Activated T-cell treated with anti-CD3 and anti-CD28 coated beads for 48 hours (primary cell): ENCODE data around the gene FBXO48.

Experiments
- DNase-seq: peaks from one replicate; pipeline ENCODE4 v3.0.0-alpha.2; 2020; ENCODE audit warnings: low read depth

Gene FBXO48

DNA sequence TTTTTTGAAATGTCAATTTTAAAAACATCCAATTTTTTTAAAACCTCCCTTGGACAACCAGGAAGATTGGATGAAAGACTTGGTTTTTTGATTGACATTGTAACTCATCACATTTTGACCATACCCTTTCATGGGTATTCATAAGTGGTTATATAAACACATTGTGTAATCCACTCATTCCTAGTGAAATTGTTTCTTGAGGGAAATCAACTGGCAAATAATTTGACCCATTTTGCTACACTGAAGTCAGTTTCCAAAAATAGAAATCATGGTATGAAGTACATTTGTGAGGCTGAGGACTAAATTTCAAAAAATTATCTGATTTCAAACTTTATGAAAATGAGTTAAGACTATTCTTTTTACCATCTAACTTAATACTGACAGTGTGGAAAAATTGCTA is 31.5 kb downstream of the FBXO48 start:
- no peak for DNase-seq

DNA sequence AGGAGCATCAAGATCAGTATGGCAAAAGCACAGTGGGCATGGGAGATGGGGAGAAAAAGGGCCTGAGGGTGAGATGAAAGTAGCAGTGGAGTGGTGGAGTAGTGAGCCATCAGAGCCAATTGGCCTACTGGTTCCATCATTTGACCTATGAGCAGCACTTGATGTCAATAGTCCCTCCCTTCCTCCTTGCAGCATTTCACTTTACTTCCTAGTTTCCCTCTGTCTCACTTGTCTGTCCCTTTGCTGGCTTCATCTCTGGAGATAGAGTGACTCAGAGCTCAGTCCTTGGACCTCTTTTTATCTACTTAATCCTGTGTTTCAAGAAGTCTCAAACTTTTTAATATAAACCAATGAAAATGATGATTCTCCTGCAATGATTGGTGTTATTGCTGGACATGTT is 32.1 kb downstream of the FBXO48 start:
- no peak for DNase-seq

DNA sequence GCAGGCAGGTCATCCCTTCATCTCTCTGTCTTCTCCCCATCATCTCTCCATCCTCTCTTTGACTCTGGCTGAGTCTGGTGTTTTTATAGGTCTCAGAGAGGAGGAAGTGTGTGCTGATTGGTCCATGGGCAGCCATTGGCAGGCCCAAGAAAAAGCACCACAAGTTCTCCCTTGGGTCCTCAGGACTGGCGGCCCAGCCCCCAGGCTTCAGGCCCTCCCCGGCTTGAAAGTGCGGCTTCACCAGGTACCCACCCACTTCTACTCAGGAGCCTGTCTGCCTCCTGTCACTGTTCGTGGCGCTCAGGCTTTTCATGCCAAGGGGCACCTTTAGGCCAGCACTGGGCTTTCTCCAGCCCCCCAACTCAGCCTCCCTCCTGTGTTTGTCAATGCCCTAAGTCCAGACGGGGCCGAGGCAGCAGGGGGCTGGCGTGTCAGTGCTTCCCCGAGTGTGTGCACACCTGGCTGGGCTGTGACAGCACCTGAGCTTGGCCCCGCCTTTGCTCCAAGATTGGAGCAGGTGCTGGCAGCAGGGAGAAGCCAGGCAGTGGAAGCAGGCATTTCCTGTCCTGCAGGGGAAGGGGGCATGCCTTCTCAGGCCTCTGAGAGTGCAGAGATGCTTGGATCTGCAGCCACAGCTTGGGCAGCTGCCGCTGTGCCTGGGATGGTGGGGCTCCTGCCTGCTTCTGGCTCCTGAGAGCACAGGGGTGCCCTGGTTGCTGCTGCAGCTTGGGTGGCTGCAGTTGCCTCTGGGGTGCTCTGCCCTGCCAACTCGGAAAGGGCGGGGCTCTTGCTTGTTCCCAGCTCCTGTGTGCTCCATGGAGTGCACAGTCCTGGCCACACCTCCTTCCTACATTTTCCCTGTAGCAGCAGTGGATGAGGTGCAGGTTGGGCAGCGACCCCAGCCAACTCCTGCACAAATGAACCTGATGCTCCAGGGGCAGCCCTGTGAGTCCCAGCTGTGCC is 34.1 kb downstream of the FBXO48 start:
- no peak for DNase-seq

DNA sequence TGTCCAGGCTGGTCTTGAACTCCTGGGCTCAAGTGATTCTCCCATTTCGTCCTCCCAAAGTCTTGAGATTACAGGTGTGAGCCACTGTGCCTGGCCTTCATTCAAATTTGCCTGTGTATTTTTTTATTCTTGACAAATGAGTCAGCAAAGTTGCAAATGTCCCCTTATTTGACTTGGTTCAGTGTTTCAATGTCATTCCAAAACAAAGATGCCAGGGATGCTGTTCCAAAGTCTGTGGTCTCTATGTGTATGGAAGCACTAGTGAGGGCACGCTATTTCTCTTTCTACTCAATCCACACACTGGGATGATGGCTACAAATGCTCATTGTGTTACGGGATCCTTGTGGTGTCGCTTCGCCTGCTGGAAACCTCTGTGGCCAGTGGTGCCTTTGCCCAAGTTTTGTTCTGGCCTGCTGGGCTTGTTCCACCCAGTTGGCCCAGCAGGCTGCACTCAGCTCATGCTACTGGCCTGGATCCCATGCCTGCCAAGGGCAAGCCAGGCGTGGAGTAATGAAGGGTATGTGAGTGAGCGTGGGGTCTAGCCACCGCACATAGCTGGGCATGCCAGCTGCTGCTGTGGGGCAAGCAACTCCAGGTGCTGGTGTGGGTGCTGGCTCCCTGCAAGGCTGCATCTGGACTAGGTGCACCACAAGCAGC is 35.6 kb downstream of the FBXO48 start:
- DNase-seq: no peak

DNA sequence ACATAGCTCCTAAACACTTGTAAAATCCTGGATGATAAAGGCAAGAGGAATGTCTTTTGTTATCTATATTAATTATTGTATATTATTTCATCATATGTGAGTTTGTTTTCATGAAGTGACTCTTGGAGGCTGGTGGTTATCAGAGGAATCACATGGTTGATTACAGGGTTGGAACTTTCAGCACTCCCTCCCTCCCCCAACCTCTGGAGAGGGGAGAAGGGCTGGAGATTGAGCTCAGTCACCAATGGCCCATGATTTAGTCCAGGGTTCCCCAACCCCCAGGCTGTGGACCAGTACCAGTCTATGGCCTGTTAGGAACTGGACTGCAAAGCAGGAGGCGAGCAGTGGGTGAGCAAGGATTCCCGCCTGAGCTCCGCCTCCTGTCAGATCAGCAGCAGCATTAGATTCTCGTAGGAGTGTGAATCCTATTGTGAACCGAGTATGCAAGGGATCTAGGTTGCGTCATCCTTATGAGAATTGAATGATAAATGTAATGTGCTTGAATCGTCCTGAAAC is 37.7 kb downstream of the FBXO48 start:
- no peak for DNase-seq

DNA sequence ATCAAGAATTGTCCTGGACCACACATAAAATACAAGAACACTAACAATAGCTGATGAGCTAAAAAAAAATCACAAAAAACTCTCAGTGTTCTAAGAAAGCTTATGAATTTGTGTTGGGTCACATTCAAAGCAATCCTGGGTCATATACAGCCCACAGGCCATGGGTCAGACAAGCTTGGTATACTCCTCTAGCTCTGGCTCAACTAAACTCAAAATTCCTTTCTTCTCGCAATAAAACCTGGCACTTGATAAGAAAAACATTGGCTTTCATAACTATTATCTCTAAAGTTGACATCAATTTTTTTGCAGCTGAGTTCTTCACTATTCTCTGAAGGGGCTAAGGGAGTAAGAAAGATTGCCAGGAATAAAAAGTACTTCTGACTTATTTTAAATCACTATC is 38.3 kb downstream of the FBXO48 start:
- no peak for DNase-seq

DNA sequence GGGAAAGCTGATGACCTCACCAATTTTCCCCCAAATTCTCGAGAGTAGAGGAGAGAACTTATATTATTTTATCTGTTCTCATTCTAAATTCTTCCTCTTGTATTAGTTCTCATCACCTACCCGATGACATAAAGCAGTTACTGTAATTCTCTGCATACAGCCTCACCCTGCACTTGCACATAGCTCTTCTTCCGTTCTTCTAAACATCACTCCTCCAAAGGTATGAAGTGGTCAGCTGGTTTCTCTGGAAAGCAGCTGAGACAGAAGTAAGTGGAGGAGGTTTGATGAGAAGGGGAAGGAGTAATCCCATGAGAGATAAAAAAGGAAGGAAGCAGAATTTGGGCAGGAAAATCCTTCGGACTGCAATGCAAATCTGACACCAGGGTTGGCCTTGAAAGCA is 39.0 kb downstream of the FBXO48 start:
- no peak for DNase-seq

DNA sequence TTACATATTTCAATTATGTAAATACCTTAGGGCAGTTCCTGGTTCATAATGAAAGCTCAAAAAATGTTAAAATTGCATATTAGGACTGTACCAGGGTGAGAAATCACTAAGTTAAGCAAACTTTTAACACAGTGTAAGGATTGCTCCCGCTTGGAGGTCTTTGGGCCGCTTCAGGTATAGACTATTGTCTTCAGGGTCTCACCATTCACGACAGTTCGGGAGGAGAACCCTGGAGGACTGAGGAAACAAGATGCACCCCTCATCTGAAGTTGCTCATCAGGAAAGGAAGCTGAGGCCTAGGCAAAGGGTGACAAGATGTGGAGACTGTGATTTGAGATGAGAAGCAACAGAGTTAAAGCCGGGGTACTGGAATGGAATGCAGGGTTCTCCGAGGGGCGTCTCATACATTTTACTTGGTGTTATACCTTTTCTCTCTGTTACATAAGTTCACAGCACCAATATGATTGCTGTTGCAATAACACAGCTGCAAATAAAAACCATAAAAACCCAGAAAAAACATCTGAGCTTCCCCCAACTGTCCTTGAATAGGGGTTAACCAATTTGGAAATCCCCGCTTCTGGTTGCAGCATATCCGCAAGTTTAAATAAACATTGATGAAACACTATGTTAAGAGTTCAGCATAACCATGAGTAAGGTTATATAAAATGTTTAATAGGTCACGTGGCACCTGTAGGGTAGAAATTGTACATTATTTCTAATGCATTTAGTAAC is 40.1 kb downstream of the FBXO48 start:
- DNase-seq: no peak

DNA sequence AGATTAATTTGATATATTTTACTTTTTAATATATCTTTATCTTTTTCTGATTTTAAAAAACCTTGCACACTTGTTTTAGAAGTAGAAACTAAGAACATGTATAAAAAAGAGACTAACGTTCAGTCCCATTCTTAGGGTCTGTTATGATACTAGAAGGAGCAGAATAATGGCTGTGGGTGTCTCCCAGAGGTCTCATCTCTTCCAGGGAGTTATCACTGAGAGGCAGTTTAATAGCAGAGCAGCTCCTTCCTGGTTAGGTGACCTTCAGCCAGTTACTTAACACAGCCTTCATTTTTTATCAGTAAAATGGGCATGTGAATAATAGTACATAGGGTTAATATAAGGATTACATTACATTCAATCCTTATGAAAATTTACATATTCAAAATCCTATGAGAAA is 40.6 kb downstream of the FBXO48 start:
- DNase-seq: no peak

DNA sequence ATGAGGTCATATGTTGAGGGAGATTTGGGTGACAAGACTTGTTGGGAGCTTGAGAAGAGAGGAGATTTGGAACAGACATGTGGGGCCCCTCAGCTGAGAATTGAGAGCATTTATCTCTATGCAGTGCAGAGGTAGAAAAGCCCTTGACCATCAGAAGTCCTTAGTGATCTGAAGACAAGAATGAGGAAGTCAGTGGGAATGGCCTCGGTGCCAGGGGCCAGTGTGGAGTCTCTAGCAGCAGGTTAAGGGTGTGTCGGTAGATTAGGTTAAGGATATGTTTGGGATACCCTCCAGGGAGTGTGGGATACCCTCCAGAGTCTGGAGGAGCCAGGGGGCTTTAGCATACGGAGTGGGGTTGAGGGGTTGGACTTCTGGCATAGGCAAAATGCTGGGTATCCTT is 41.6 kb downstream of the FBXO48 start:
- DNase-seq: no peak

DNA sequence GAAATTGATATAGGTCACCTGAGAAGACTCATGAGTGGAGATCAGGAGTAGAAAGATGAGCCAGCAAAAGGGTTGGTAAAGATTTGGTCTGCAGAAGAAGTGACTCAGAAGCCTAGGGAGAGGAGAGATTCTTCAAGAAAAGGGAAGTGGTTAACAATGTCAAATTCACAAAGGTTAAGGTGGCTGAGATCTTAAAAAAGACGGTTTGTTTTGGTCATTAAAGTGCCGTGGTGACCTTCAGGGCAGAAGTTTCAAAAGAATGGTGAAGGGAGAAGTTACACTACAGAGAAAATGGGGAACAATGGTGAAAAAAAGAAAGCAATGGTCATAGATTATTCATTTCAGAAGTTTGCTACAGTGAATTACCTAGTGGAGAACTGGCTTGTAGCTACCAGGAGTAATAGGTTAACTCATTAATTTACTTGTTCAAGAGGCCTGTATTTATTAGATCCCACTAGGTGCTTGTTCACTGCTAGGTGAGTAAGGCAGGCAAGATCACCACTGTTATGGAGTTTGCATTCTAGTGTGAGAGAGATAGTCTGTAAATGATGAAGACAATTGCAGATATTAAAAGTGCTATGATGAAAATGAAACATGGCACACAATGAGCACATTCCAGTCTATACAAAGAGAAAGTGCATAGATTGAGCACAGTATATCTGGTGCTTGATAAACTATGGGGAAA is 43.0 kb downstream of the FBXO48 start:
- DNase-seq: no peak

DNA sequence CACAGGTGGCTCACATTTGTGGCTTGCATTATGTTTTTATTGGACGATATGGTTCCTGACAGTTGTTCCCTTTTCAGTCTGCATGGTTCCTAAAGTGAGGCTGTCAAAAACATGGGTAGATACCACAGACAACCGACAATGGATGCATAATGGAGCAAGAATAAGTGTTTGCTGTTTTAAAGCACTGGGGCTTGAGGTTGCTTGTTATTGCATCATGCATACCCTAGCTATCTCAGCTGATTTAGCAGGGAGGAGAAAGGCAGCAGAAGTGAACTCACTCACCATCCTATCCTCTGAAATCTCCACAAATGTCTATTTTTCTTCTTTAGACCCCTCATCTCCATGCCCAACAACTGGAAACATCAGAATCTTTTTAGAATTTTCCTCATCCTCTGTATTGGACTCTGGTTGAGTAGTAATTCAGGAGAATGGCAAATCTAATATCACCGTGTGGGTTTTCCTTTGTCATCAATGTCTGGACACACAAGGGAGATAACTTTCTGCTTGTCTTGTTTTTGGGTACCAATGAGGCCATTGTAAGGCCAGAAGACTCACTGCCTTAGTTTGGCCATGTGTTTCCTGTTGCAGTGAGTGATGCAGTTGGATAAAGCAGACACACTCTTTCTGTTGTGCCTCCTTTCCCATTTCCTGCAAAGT is 46.7 kb downstream of the FBXO48 start:
- DNase-seq: no peak

DNA sequence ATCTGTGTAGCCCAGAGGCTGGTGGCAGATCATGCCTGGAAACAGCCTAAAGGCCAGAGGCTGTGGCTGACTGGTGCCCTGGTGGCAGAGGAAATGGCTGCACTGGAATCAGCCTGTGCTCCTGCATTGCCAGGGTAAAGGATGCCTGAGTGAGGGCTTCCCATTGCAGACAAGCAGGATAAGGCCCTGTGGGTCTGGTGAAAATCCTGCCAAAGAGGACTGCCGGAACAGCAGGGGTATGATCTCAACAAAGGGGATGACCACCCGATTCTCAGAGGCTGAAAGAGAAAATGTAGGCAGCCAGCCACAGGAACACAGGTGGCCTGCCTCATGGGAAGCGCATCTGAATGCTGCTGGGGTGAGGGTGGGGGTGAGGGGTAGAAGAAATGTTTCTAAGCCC is 48.2 kb downstream of the FBXO48 start:
- no peak for DNase-seq

DNA sequence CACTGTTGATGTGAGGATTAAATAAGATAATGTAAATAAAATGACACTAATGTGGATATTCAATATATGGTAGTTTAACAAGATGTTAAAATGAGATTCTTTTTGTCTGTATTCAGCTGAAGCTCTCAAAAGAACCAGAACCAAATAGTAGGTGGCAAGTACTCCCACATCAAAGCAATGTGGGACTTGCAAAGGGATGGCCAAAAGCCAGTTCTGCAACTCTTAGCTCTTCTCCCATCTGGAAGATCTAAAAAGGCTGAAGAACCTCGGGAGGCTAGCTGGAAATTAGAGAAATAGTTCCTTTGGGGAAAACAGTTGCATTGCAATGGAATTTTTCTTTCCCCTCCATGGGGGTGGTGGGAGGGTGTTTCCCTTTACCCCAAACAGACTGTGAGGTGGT is 48.7 kb downstream of the FBXO48 start:
- DNase-seq: no peak

DNA sequence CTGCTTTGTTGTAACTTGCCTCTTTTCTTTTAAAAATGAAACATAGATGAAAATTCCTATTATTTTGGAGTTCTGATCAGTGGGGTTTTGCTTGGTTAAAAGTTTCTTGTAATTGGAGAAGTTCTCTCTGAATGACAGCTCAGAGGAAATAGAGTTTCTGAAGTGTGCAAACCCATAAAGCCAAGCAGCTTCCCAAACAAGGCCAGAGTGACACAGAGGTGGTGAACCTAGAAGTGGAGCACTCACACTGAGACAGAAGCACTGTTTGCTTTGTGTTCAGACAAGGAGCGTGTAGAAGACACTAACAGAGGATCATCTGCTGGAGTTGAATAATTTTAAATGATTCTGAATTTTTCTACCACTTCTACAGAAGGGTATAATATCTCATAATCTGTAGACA is 49.2 kb downstream of the FBXO48 start:
- DNase-seq: no peak

DNA sequence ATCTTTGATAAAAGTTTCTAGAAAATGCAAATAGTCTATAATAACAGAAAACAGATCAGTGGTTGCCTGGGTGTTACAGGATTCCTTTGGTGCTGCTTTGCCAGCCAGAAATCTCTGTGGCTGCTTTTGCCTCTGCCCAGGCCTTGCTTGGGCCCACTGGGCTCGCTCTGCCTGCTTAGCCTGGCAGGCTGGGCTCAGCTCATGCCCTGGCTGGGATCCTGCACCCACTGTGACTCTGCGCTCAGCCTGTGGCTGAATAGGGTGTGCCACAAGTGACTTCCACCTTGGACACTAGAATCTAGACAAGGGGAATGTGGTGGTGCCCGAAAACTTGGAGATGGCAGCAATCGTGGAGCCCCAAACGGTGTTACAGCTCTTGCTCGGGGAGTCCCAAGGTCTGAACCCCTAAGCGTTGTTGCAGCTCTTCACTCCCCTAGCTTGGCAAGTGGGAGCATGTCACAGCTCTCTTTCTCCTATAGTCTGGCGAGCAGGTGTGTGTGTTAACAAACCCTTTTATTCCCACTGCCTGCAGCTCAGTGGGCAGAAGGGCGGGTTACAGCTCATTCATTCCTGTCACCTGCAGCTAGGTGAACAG is 50.9 kb downstream of the FBXO48 start:
- DNase-seq: no peak

DNA sequence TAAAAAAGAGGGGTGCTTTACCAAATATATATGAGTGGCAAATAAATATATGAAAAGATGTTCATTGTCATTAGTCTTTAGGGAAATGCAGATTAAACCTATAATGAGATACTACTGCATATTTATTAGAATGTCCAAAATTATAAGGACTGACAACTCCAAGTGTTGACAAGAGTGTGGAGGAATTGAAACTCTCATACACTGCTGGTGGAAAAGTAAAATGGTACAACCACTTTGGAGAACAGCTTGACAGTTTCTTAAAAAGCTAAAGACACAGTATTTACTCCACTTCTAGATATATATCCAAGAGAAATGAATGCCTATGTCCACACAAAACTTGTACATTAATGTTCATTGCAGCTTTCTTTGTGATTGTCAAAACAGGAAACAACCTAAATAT is 51.6 kb downstream of the FBXO48 start:
- no peak for DNase-seq

DNA sequence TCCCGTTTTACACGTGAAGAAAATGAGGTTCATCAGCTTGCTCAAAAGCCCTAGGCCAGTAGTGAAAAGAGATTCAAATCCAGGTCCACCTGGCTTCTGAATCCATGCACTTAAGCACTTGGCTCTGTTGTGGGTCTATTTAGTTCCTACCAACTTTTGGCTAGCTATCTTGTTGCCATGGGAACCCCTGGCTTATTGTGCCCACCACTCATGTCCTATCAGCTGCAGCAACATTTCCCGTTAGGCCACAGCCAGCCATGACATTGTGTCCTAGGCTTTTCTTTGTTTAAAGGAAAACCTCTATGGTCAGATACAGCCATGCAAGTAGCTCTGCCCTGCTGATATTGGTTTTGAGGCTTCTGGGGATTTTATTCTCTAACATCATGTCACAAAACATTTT is 52.2 kb downstream of the FBXO48 start:
- DNase-seq: no peak

DNA sequence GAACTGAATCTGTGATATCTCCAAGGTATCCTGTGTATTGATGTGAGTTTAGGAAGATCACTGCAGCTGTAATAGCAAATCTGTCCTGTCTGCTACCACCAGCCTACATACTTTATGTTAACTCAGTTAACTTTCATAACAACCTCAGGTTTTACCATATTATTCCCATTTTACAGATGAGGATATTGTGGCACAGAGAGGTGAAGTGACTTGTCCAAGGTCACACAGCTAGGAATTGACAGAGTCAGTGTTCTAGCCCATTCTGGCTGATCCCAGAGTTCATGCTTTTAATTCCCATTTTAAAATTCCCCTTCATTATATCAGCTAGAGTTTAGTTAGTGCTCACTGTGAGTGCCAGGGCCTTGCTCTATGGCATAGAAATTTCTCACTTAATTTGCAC is 52.6 kb downstream of the FBXO48 start:
- no peak for DNase-seq

DNA sequence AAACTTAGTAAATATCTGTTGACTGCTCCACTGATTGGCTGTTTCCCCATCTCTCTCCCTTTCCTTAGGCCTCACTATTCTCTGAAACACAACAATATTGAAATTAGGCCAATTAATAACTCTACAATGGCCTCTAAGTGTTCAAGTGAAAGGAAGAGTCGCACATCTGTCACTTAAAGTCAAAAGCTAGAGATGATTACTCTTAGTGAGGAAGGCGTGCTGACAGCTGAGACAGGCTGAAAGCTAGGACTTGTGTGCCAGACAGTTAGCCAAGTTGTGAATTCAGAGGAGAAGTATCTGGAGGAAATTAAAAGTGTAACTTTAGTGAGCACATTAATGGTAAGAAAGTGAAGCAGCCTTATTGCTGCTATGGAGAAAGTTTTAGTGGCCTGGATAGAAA is 53.6 kb downstream of the FBXO48 start:
- no peak for DNase-seq

DNA sequence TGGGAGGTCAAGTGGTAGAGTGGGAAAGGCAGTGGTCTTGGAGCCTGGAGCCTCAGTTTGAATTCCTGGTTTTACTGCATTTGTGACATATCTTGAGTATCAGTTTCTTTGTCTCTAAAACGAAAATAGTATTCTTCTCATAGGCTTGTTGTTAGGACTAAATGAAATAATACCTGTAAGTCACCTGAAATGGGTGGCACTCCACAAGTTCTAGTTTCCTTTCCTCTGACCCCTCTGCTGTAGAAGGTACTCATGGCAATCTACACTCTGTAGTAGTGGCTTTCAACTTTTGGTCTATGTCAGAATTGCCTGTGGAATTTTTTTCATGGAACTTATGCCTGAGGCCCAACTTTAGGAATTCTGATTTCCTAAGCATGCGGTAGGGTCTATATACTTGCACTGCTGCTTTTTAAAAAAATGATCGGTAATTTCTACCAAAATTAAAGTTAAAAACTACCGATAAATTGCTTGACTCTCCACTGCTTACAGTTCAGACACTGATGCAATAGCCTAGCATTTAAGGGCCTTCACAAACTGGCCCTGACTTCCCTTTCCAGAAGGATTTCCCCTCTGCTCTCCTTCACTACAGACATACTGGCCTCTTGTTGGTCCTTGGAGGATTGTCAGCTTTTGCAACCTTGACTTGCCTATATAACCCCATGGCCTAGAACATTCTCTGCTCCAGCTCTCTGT is 54.8 kb downstream of the FBXO48 start:
- DNase-seq: no peak
